Neural cell (in vitro differentiated cells): ENCODE results near the gene COL15A1.

ENCODE experiments used
- EP300 ChIP-seq: fragments of 450-650 bp; conservative IDR thresholded peaks from 2 replicates; pipeline ENCODE4 v1.6.1; 2014; ENCODE audit warnings: antibody characterized with exemption, mild to moderate bottlenecking, moderate library complexity; ENCODE audit not compliant: poor library complexity, severe bottlenecking
- EZH2 ChIP-seq: fragments of 200-600, 300-800 bp; shearing (Covaris generic), sonication (generic); IDR thresholded peaks from 2 replicates; pipeline ENCODE4 v1.6.1; 2014; ENCODE audit warnings: antibody characterized with exemption, low read length, borderline replicate concordance, mild to moderate bottlenecking; ENCODE audit not compliant: insufficient read depth, poor library complexity, severe bottlenecking
- POLR2AphosphoS5 ChIP-seq: IDR thresholded peaks from 2 replicates; pipeline ENCODE4 v1.6.1; 2012
- RAD21 ChIP-seq: fragments of 450-650 bp; conservative IDR thresholded peaks from 2 replicates; pipeline ENCODE4 v1.6.1; 2014; ENCODE audit warnings: antibody characterized with exemption, mild to moderate bottlenecking, moderate library complexity
- TF ChIP-seq, protein P1 (sequence below): fragments of 450-650 bp; IDR thresholded peaks from 2 replicates; pipeline ENCODE4 v1.5.1; 2014; ENCODE audit warnings: antibody characterized with exemption, mild to moderate bottlenecking, moderate library complexity; ENCODE audit not compliant: poor library complexity, severe bottlenecking

- TF ChIP-seq, protein P1, sequence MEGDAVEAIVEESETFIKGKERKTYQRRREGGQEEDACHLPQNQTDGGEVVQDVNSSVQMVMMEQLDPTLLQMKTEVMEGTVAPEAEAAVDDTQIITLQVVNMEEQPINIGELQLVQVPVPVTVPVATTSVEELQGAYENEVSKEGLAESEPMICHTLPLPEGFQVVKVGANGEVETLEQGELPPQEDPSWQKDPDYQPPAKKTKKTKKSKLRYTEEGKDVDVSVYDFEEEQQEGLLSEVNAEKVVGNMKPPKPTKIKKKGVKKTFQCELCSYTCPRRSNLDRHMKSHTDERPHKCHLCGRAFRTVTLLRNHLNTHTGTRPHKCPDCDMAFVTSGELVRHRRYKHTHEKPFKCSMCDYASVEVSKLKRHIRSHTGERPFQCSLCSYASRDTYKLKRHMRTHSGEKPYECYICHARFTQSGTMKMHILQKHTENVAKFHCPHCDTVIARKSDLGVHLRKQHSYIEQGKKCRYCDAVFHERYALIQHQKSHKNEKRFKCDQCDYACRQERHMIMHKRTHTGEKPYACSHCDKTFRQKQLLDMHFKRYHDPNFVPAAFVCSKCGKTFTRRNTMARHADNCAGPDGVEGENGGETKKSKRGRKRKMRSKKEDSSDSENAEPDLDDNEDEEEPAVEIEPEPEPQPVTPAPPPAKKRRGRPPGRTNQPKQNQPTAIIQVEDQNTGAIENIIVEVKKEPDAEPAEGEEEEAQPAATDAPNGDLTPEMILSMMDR: no peak
- TF ChIP-seq EP300: no peak
- no peak for TF ChIP-seq EZH2
- no peak for TF ChIP-seq POLR2AphosphoS5
- TF ChIP-seq RAD21: no peak
These were observed 33.6 kb downstream of the COL15A1 start for GRCh38 chr9:98977246-98977714.
